K562 (cell line): ENCODE results near the gene GCNA. TPM values are rescaled to one million over a fixed set of nuclear protein-coding genes. Genes with fewer than 3 reads are reported as not detected.

Experiments
- ATAC-seq: fragments of 200-7000 bp; cut with Tn5 transposase; 3 replicates; pipeline ENCODE4 v1.9.1; 2020; ENCODE audit warnings: moderate library complexity
- BruUV-seq: library from RNA; stranded (reverse); fragments of 400-500 nt; replicated peaks from 2 replicates; lab custom pipeline; 2021; lab: Mats Ljungman, UMichigan
- CTCF ChIA-PET: fragments of 300-600 bp; formaldehyde crosslinking; extraction: SDS; loops from one replicate; lab custom pipeline; 2021; ENCODE audit warnings: low intra/inter-chr PET ratio; lab: Yijun Ruan, JAX
- POLR2A ChIA-PET: fragments of 300-600, 350-650 bp; sonication (Branson Sonifier 250); formaldehyde crosslinking; extraction: SDS; loops from one replicate; lab custom pipeline; 2021; ENCODE audit warnings: antibody characterized with exemption, inconsistent platforms; lab: Yijun Ruan, JAX
- DNase-seq, 4 experiments: peaks; one replicate each; pipeline versions ENCODE4 v3.0.0 to v3.0.0-alpha.2; 2011 to 2018; ENCODE audit warnings: low spot score in 3 of 4, mixed read lengths in 3 of 4; ENCODE audit errors: extremely low read depth in 1 of 4
- FAIRE-seq: peaks from 2 replicates; lab custom pipeline; 2011; peaks lifted over from hg19 to GRCh38; lab: Jason Lieb, UNC
- H2AFZ ChIP-seq: 2 replicates; pipeline ENCODE4 v1.6.0; 2011; ENCODE audit warnings: low read depth, low read length, control low read depth, inconsistent platforms
- H3K27ac ChIP-seq: fragments of 200-600 bp; 3 replicates; pipeline ENCODE4 v1.8.0; 2011; ENCODE audit warnings: low read depth, mild to moderate bottlenecking, control low read depth, inconsistent platforms, low read length, moderate library complexity, mixed read lengths; ENCODE audit errors: extremely low read depth
- H3K27me3 ChIP-seq, 2 experiments: fragments of 300-600 bp in 1 of 2; 2 replicates in 1 of 2; 3 replicates in 1 of 2; pipeline versions ENCODE4 v1.6.0 to v1.8.0; 2011; ENCODE audit warnings: inconsistent platforms in 2 of 2, low read length in 2 of 2, mild to moderate bottlenecking in 1 of 2, mixed read lengths in 1 of 2, moderate library complexity in 1 of 2; ENCODE audit not compliant: control insufficient read depth in 2 of 2, insufficient read depth in 2 of 2
- H3K36me3 ChIP-seq: fragments of 300-600 bp; 3 replicates; pipeline ENCODE4 v1.8.0; 2011; ENCODE audit warnings: mild to moderate bottlenecking, low read length, inconsistent platforms; ENCODE audit not compliant: control insufficient read depth, insufficient read depth
- H3K4me1 ChIP-seq, 2 experiments: fragments of 200-600 bp in 1 of 2; replicated peaks in 1 of 2; 2 replicates in 1 of 2; 3 replicates in 1 of 2; pipeline versions ENCODE4 v1.5.1 to v1.8.0; 2011; ENCODE audit warnings: inconsistent platforms in 2 of 2, low read length in 2 of 2, mild to moderate bottlenecking in 1 of 2, mixed read lengths in 1 of 2, moderate library complexity in 1 of 2; ENCODE audit not compliant: control insufficient read depth in 2 of 2, insufficient read depth in 2 of 2
- H3K4me2 ChIP-seq: 2 replicates; pipeline ENCODE4 v1.6.1; 2011; ENCODE audit warnings: low read length, control low read depth, inconsistent platforms, mixed read lengths; ENCODE audit not compliant: insufficient read depth
- H3K4me3 ChIP-seq: fragments of 200-600 bp; sonication (generic), shearing (Covaris generic); 2 replicates; pipeline ENCODE4 v1.5.1; 2016; ENCODE audit warnings: control low read depth, inconsistent platforms
- H3K79me2 ChIP-seq: fragments of 200-600 bp; 3 replicates; pipeline ENCODE4 v1.8.0; 2011; ENCODE audit warnings: low read length, inconsistent platforms; ENCODE audit not compliant: control insufficient read depth, insufficient read depth
- H3K9ac ChIP-seq, 2 experiments: 2 replicates each; pipeline versions ENCODE4 v1.6.0 to v1.6.1; 2011; ENCODE audit warnings: low read depth in 2 of 2, low read length in 2 of 2, control low read depth in 1 of 2, inconsistent platforms in 1 of 2, mild to moderate bottlenecking in 1 of 2, mixed read lengths in 1 of 2; ENCODE audit not compliant: insufficient read depth in 1 of 2
- H3K9me1 ChIP-seq: one replicate; pipeline ENCODE4 v1.6.0; 2011; ENCODE audit warnings: inconsistent platforms, mild to moderate bottlenecking, low read length, moderate library complexity; ENCODE audit not compliant: control insufficient read depth, insufficient read depth
- H3K9me3 ChIP-seq: replicated peaks from 2 replicates; pipeline ENCODE4 v1.5.1; 2011; ENCODE audit warnings: low read depth, low read length, inconsistent platforms; ENCODE audit not compliant: control insufficient read depth, insufficient read depth
- H4K20me1 ChIP-seq: replicated peaks from 2 replicates; pipeline ENCODE4 v1.6.1; 2011; ENCODE audit warnings: low read length, inconsistent platforms, mixed read lengths; ENCODE audit not compliant: control insufficient read depth, insufficient read depth
- HNRNPLL ChIP-seq: fragments of 200-400 bp; formaldehyde crosslinking; IDR thresholded peaks from 2 replicates; pipeline ENCODE4 v1.6.1; 2017; ENCODE audit warnings: low read length, low read depth, mild to moderate bottlenecking; ENCODE audit not compliant: poor library complexity, severe bottlenecking
- KLF16 ChIP-seq: IDR thresholded peaks from 2 replicates; pipeline ENCODE4 v1.6.1; 2016; ENCODE audit warnings: antibody characterized with exemption
- TRIM24 ChIP-seq, 2 experiments: fragments of 450-650 bp; IDR thresholded peaks; 2 replicates each; pipeline ENCODE4 v1.6.1; 2016
- ZNF282 ChIP-seq: sonication (generic); formaldehyde crosslinking; IDR thresholded peaks from 2 replicates; pipeline ENCODE4 v1.8.1; 2023; ENCODE audit warnings: missing genetic modification reagents
- ZSCAN32 ChIP-seq: fragments of 450-650 bp; formaldehyde crosslinking; IDR thresholded peaks from 2 replicates; pipeline ENCODE4 v1.4.0; 2020; ENCODE audit warnings: mild to moderate bottlenecking, moderate library complexity
- WGBS: fragments of 100-300 bp; shearing (Covaris generic); methylation state at CpG from one replicate; pipeline ENCODE4 v1.1.6; 2016; ENCODE audit warnings: low coverage, mixed read lengths; ENCODE audit not compliant: insufficient coverage; ENCODE audit errors: missing lambda C conversion rate; 5-methylcytosine and 5-hydroxymethylcytosine counted together
- in situ Hi-C: fragments of 300-500 bp; cut with MboI; formaldehyde crosslinking; loops from 4 replicates; pipeline ENCODE4 v1.15.0; 2018; ENCODE audit warnings: inconsistent platforms, mixed read lengths
- intact Hi-C: fragments of 100-400 bp; cut with micrococcal nuclease; formaldehyde crosslinking; loops from 2 replicates; pipeline ENCODE4 v1.14.2; 2022
- polyA plus RNA-seq, 8 experiments: library from polyadenylated mRNA; depleted of rRNA in 4 of 8; stranded (reverse) in 5 of 8; unstranded in 3 of 8; fragments of >200 nt; fragmentation: Nextera tagmentation in 2 of 8; fragmentation: Illumina TruSeq in 1 of 8; extraction: Ambion mirVana in 2 of 8; extraction: Trizol in 1 of 8; gene quantifications; 2 replicates each; pipeline versions ENCODE4 v1.2.1 to v1.2.3, GENCODE V29; 2011 to 2014; ENCODE audit warnings: inconsistent platforms in 1 of 8, missing spikeins in 1 of 8
- total RNA-seq, 7 experiments: library from RNA; depleted of rRNA in 6 of 7; stranded (reverse); fragments of >200 nt in 6 of 7; fragmentation: Illumina TruSeq in 2 of 7; extraction: Trizol in 2 of 7; gene quantifications; 2 replicates each; pipeline versions ENCODE4 v1.2.1 to v1.2.3, GENCODE V29; 2011 to 2021; ENCODE audit warnings: low replicate concordance in 1 of 7
- TF ChIP-seq, protein P1 (sequence below), 2 experiments: fragments of 450-650 bp; formaldehyde crosslinking in 1 of 2; IDR thresholded peaks; 2 replicates each; pipeline versions ENCODE4 v1.4.0 to v1.6.1; 2014 to 2020; ENCODE audit warnings: mild to moderate bottlenecking in 2 of 2, borderline replicate concordance in 1 of 2, low read depth in 1 of 2

The GCNA gene
- total and polyA plus RNA-seq, 9 of the 15 experiments (the other 6 are each of a cell fraction or from before 2014, with no cell fraction given): 0.27 to 1.5 (median 0.86) TPM

DNA sequence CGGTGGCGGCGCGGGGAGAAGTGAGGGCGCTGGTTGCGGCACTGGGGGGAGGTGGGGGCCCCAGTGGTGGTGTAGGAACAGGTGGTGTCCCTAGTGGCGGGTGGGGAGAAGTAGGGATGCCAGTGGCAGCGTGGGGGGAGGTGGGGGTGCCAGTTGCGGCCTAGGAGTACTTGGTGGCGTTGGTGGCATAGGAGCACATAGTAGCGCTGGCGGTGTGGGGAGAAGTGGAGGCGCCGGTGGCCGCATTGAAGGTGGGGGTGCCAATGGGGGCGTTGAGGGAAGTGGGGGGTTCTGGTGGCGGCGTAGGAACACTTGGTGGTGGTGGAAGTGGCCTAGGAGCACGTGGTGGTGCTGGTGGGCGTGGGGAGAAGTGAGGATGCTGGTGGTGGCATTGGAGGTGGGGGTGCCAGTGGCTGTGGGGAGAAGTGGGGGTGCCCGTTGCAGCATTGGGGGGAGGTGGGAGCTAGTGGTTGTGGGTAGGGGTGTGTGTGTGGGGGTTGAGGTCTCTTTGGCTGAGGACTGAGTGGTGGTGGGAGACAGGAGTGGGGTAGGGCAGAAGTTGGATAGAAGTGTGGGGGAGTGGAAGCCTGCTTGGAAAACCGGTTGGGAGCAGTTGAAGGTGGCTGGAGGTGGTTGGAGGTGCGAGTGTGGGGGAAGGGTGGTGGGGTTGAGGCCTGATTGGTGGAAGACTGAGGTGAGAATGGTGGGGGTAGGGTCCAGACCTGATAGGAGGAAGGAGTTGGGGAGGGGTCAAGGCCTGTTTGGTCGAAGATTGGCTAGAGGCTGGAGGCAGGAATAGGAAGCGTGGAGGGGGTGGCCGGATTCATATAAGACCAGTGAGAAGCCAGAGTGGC lies 1.1 kb downstream of the GCNA start:
- CTCF ChIA-PET: no interaction called here
- H3K27me3 ChIP-seq: no peaks in the 10 kb centered on the region
- H2AFZ ChIP-seq: no peak overlapping the region
- H3K9ac ChIP-seq: no peak overlapping the region
- WGBS: 88% methylated on average over 5 of the region's 26 CpGs
- ATAC-seq (peak; percentile 23; the same call in 2 of the 3 replicates), DNase-seq (peak; percentile 7 to 21 (median 18)), FAIRE-seq (no peak)
- no peaks in the 10 kb centered on the region for H3K9me1 ChIP-seq
- peaks cover 0 to 17% of the 10 kb centered on the region in 2 experiments; a peak in 2 of 5 replicates for H3K4me1 ChIP-seq
- intact Hi-C loops: no loop called here
- in situ Hi-C loops: no loop called here
- no peaks in the 10 kb centered on the region for H3K79me2 ChIP-seq
- POLR2A ChIA-PET: no interaction called here
- TF ChIP-seq KLF16 (0 out of 2 replicates have a peak, but pooled peaks have one; percentile 56), HNRNPLL (no peak), ZSCAN32 (CRISPR knock-in tag) (no peak), TRIM24 (IDR thresholded peaks at IDR 0.05) (peak in 1 of 2 experiments; percentile 37; a peak in 1 of 4 replicates), ZNF282 (CRISPR knock-in tag) (no peak)
- TF ChIP-seq, protein P1, sequence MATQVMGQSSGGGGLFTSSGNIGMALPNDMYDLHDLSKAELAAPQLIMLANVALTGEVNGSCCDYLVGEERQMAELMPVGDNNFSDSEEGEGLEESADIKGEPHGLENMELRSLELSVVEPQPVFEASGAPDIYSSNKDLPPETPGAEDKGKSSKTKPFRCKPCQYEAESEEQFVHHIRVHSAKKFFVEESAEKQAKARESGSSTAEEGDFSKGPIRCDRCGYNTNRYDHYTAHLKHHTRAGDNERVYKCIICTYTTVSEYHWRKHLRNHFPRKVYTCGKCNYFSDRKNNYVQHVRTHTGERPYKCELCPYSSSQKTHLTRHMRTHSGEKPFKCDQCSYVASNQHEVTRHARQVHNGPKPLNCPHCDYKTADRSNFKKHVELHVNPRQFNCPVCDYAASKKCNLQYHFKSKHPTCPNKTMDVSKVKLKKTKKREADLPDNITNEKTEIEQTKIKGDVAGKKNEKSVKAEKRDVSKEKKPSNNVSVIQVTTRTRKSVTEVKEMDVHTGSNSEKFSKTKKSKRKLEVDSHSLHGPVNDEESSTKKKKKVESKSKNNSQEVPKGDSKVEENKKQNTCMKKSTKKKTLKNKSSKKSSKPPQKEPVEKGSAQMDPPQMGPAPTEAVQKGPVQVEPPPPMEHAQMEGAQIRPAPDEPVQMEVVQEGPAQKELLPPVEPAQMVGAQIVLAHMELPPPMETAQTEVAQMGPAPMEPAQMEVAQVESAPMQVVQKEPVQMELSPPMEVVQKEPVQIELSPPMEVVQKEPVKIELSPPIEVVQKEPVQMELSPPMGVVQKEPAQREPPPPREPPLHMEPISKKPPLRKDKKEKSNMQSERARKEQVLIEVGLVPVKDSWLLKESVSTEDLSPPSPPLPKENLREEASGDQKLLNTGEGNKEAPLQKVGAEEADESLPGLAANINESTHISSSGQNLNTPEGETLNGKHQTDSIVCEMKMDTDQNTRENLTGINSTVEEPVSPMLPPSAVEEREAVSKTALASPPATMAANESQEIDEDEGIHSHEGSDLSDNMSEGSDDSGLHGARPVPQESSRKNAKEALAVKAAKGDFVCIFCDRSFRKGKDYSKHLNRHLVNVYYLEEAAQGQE (IDR thresholded peaks at IDR 0.05; ENCODE audit: borderline replicate concordance): peak; percentile 56
- TF ChIP-seq, protein P1 (CRISPR knock-in tag; IDR thresholded peaks at IDR 0.05; ENCODE audit: low read depth): no peak
- H3K4me3 ChIP-seq: no peak overlapping the region
- H3K4me2 ChIP-seq: no peak overlapping the region
- H3K27ac ChIP-seq: no peak overlapping the region
- H3K9me3 ChIP-seq: no peaks in the 10 kb centered on the region
- peaks cover 31% of the 10 kb centered on the region for H3K36me3 ChIP-seq
- no peaks in the 10 kb centered on the region for H4K20me1 ChIP-seq
- no TSS peak for BruUV-seq
